Measurements from ENCODE around the gene SHANK1. TPM values are rescaled to one million over a fixed set of nuclear protein-coding genes. Genes with fewer than 3 reads are reported as not detected.

Gene SHANK1
- total and polyA plus RNA-seq, 2 donors from 2014 or later = 0.24 to 0.35 TPM

DNA sequence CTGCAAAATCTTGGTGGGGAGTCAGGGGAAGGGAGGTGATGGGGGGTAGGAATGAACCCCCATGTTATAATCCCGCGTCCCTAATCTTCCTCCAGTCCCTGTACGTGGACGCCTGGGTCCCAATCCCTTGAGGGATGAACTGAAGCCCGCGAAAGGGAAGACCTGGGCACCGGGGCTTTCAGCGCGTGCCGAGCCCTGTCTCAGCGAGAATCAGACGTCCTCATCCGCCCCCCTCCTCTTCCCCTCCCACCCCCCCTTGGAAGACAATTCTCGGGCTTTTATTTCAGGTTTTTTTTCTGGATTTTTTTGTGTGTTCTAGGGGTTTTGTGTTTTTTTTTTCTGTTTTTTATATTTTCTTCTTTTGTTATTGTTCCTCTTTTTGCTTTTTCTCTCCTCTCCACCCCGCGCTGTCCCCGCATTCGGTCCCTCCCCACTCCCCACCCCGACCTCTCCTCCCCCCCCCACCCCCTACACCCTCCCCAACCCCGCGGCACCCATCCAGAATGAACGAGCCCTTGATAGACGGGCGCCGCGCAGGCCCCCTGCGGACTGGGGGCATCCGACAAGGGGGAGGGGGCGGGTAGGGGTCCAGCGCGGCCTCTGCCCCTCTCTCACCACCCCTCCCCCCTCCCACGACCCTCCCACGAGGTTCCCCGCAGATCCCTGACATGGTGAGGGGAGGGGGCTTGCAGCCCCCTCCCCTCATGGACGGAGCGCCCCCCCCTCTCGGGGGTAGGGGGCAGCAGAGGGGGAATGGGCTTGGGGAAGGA, 60.1 kb downstream of the SHANK1 start:
- intact Hi-C loops (cut with DNase I) = no loop called here
- Histone ChIP-seq H3K27me3 (ENCODE audit: control insufficient read depth, insufficient read depth, low read length) (no peaks in the 10 kb centered on the region), H3K4me3 (ENCODE audit: low read length in 3 of 3) (peak overlapping the region in 1 of 3 donors; percentile 24), H3K9me3 (ENCODE audit: control insufficient read depth in 2 of 3, insufficient read depth in 1 of 3, low read length in 3 of 3) (no peaks in the 10 kb centered on the region), H3K9ac (ENCODE audit: low read length in 3 of 3) (no peak overlapping the region), H3K36me3 (ENCODE audit: control insufficient read depth in 2 of 3, insufficient read depth in 3 of 3, low read length in 3 of 3) (no peaks in the 10 kb centered on the region), H3K27ac (ENCODE audit: low read depth in 2 of 2, low read length in 2 of 2) (no peak overlapping the region), H3K4me1 (ENCODE audit: control insufficient read depth in 2 of 3, insufficient read depth in 2 of 3, low read depth in 1 of 3, low read length in 3 of 3) (peaks cover 0 to 2% (median 0%) of the 10 kb centered on the region in 3 donors)
- FAIRE-seq = no peak
- TF ChIP-seq, protein P1, sequence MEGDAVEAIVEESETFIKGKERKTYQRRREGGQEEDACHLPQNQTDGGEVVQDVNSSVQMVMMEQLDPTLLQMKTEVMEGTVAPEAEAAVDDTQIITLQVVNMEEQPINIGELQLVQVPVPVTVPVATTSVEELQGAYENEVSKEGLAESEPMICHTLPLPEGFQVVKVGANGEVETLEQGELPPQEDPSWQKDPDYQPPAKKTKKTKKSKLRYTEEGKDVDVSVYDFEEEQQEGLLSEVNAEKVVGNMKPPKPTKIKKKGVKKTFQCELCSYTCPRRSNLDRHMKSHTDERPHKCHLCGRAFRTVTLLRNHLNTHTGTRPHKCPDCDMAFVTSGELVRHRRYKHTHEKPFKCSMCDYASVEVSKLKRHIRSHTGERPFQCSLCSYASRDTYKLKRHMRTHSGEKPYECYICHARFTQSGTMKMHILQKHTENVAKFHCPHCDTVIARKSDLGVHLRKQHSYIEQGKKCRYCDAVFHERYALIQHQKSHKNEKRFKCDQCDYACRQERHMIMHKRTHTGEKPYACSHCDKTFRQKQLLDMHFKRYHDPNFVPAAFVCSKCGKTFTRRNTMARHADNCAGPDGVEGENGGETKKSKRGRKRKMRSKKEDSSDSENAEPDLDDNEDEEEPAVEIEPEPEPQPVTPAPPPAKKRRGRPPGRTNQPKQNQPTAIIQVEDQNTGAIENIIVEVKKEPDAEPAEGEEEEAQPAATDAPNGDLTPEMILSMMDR (IDR thresholded peaks at IDR 0.05; ENCODE audit: borderline replicate concordance, extremely low read depth, insufficient read depth) = no peak
- peak in 2 of 5 donors; percentile 61 to 82 for DNase-seq

DNA sequence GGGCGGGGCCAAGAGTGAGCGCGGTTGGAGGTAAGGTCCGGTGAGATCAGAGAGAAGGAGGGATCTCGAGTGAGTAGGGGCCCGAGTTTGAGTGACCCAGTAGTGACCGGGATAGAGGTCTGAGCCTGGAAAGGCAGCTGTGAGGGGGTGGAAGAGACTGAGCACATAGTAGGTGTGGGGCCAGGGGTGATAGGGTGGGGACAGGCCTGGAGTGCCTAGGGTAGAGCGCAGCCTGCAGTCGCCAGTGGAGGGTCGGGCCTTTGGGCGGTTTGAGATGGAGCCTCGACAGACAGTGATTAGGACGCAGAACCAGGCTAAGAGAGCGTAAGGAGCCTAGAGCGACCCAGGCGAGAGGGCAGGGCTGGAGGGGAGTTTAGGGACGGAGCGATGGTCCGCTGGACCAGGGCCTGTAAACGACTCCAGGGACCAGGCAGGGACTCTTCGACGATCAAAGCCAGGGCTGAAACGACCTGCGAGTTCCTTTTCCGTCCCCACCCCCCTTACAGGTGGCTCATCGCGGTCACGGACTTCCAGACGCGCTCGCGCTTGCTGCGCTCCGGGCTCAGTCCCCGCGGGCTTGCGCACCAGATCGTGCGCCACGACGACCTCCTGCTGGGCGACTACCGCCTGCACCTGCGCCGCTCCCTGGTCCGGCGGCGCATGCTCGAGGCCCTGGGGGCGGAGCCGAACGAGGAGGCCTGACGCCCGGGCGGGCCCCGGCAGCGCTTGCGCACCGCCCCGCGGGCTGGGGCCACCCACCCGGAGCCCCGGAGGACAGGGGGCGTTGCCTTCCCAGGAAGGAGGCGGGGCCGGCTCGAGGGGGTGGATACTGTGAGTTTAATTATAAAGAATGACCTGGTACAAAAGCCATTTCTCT, 60.9 kb downstream of the SHANK1 start:
- intact Hi-C loops (cut with DNase I) = no loop called here
- Histone ChIP-seq H3K27ac (ENCODE audit: low read depth in 2 of 2, low read length in 2 of 2) (peak overlapping the region; percentile 41 to 65), H3K4me3 (ENCODE audit: low read length in 3 of 3) (peak overlapping the region; percentile 44 to 72 (median 56)), H3K36me3 (ENCODE audit: control insufficient read depth in 2 of 3, insufficient read depth in 3 of 3, low read length in 3 of 3) (no peaks in the 10 kb centered on the region), H3K4me1 (ENCODE audit: control insufficient read depth in 2 of 3, insufficient read depth in 2 of 3, low read depth in 1 of 3, low read length in 3 of 3) (peaks cover 0 to 2% (median 0%) of the 10 kb centered on the region in 3 donors), H3K27me3 (ENCODE audit: control insufficient read depth, insufficient read depth, low read length) (no peaks in the 10 kb centered on the region), H3K9ac (ENCODE audit: low read length in 3 of 3) (peak overlapping the region in 2 of 3 donors; percentile 39 to 55), H3K9me3 (ENCODE audit: control insufficient read depth in 2 of 3, insufficient read depth in 1 of 3, low read length in 3 of 3) (no peaks in the 10 kb centered on the region)
- FAIRE-seq (no peak), DNase-seq (peak; percentile 92 to 97 (median 96))
- TF ChIP-seq, protein P1 (IDR thresholded peaks at IDR 0.05; ENCODE audit: borderline replicate concordance, extremely low read depth, insufficient read depth) = no peak

DNA sequence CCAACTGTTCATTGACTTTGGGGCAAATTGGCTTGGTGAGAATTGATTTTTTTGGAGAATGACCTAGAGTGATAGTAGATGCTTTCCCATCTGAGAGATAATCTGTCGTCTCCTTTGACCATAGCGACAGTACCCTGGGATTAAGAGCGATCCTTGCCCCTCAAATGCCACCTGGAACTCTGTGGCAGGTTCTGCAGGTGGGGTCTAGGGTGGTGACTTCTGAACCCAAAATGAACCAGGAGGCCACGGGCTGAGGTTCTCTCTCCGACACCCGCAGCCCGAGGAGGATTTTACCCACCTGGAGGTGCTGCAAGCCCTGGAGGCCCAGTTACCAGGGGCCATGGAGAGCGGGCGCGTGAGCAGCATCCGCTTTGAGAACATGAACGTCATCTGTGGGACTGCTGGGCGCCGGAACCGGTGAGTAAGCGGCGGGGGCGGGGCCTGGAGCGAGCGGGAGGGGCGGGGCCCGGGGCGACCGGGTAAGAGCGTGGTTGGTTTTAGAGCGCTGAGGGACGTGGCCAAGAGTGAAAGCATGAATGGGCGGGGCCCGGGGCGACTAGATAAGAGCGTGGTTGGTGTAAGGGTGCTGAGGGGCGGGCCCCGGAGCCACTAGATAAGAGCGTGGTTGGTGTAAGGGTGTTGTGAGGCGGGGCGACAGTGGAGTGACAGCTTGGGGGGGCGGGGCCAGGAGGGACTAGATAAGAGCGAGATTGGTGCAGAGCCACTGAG, 61.7 kb downstream of the SHANK1 start:
- DNase-seq (peak; percentile 97 to 100 (median 100)), FAIRE-seq (no peak)
- H3K27me3 ChIP-seq (ENCODE audit: control insufficient read depth, insufficient read depth, low read length) = no peaks in the 10 kb centered on the region
- intact Hi-C loops (cut with DNase I) = no loop called here
- H3K27ac ChIP-seq (ENCODE audit: low read depth in 2 of 2, low read length in 2 of 2) = no peak overlapping the region
- H3K9ac ChIP-seq (ENCODE audit: low read length in 3 of 3) = peak overlapping the region in 1 of 3 donors; percentile 11
- TF ChIP-seq, protein P1 (IDR thresholded peaks at IDR 0.05; ENCODE audit: borderline replicate concordance, extremely low read depth, insufficient read depth) = no peak
- H3K4me3 ChIP-seq (ENCODE audit: low read length in 3 of 3) = peak overlapping the region in 1 of 3 donors; percentile 26
- no peaks in the 10 kb centered on the region for H3K9me3 ChIP-seq (ENCODE audit: control insufficient read depth in 2 of 3, insufficient read depth in 1 of 3, low read length in 3 of 3)
- no peaks in the 10 kb centered on the region for H3K36me3 ChIP-seq (ENCODE audit: control insufficient read depth in 2 of 3, insufficient read depth in 3 of 3, low read length in 3 of 3)
- H3K4me1 ChIP-seq (ENCODE audit: control insufficient read depth in 2 of 3, insufficient read depth in 2 of 3, low read depth in 1 of 3, low read length in 3 of 3) = peaks cover 0 to 2% (median 0%) of the 10 kb centered on the region in 3 donors
